Right atrium auricular region (tissue), 2 donors: ENCODE measurements around the gene TMEM54. TPM values are rescaled to one million over a fixed set of nuclear protein-coding genes. Genes with fewer than 3 reads are reported as not detected.
A peak's percentile ranks its signal among the peaks of the same experiment; 100 is the strongest.

Source experiments
- DNase-seq: peaks from one replicate; pipeline ENCODE4 v3.0.0-alpha.2; 2019; ENCODE audit warnings: low spot score
- H3K27ac ChIP-seq, 2 donors: fragments of 200-600 bp; sonication (generic); 1 replicate in 1 of 2; 2 replicates in 1 of 2; pipeline ENCODE4 v1.5.1; 2016 to 2019
- H3K27me3 ChIP-seq, 2 donors: fragments of 200-600 bp; sonication (generic); one replicate each; pipeline versions ENCODE4 v1.5.1 to v1.6.0; 2017 to 2019
- H3K36me3 ChIP-seq: fragments of 200-600 bp; sonication (generic); one replicate; pipeline ENCODE4 v1.5.1; 2016
- H3K4me1 ChIP-seq, 2 donors: fragments of 200-600 bp; sonication (generic); one replicate each; pipeline versions ENCODE4 v1.5.1 to v1.6.0; 2017 to 2019
- H3K4me3 ChIP-seq, 2 donors: fragments of 200-600 bp; sonication (generic); 1 replicate in 1 of 2; 2 replicates in 1 of 2; pipeline ENCODE4 v1.5.1; 2017 to 2019; ENCODE audit warnings: mild to moderate bottlenecking in 1 of 2, moderate library complexity in 1 of 2
- H3K9me3 ChIP-seq, 2 donors: fragments of 200-600 bp; sonication (generic); one replicate each; pipeline ENCODE4 v1.5.1; 2019
- total RNA-seq, 2 donors: library from RNA; depleted of rRNA; stranded (reverse); fragments of >200 nt; gene quantifications; one replicate each; pipeline ENCODE4 v1.1.0, GENCODE V29; 2016
- TF ChIP-seq, protein P1 (sequence below), 2 donors: fragments of 200-600 bp; sonication (generic); IDR thresholded peaks; one replicate each; pipeline ENCODE4 v1.5.1; 2019; ENCODE audit warnings: antibody characterized with exemption in 2 of 2

The TMEM54 gene
- total RNA-seq, 2 donors from 2014 or later = 4.7 to 37.9 TPM

DNA sequence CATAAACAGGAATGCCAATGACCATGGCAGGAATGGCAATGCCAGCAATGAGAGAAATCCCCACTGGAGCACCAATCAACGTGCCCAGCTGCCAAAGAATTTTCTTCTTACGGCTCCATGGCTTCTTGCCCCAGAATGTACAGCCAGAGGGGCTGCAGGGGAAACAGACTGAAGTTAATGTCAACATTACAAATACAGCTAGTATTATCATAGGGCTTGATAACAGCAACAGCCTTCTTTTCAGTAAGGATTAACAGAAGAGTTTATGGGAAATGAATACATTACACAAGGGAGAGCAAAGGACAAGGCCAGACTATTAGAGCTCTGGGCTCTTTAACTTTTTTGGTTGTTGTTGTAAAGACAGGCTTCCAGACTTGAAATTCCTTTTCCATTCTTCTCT lies 45.2 kb upstream of the TMEM54 start:
- no peak overlapping the region for H3K27ac ChIP-seq
- H3K27me3 ChIP-seq = no peaks in the 10 kb centered on the region
- no peak for DNase-seq
- H3K36me3 ChIP-seq = peaks cover 51% of the 10 kb centered on the region
- no peak overlapping the region for H3K4me3 ChIP-seq
- H3K9me3 ChIP-seq = no peaks in the 10 kb centered on the region
- TF ChIP-seq, protein P1, sequence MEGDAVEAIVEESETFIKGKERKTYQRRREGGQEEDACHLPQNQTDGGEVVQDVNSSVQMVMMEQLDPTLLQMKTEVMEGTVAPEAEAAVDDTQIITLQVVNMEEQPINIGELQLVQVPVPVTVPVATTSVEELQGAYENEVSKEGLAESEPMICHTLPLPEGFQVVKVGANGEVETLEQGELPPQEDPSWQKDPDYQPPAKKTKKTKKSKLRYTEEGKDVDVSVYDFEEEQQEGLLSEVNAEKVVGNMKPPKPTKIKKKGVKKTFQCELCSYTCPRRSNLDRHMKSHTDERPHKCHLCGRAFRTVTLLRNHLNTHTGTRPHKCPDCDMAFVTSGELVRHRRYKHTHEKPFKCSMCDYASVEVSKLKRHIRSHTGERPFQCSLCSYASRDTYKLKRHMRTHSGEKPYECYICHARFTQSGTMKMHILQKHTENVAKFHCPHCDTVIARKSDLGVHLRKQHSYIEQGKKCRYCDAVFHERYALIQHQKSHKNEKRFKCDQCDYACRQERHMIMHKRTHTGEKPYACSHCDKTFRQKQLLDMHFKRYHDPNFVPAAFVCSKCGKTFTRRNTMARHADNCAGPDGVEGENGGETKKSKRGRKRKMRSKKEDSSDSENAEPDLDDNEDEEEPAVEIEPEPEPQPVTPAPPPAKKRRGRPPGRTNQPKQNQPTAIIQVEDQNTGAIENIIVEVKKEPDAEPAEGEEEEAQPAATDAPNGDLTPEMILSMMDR (IDR thresholded peaks at IDR 0.05) = no peak
- peaks cover 0 to 10% of the 10 kb centered on the region in 2 donors for H3K4me1 ChIP-seq

GRCh38 chr1:32944180-32944579 lies 43.0 kb upstream of the TMEM54 start:
- Histone ChIP-seq H3K4me3 (no peak overlapping the region), H3K9me3 (no peaks in the 10 kb centered on the region), H3K4me1 (peaks cover 0 to 26% of the 10 kb centered on the region in 2 donors), H3K27ac (no peak overlapping the region), H3K27me3 (no peaks in the 10 kb centered on the region), H3K36me3 (peaks cover 58% of the 10 kb centered on the region)
- no peak for DNase-seq
- TF ChIP-seq, protein P1 (IDR thresholded peaks at IDR 0.05) = no peak

GRCh38 chr1:32939655-32940371 lies 38.6 kb upstream of the TMEM54 start:
- H3K36me3 ChIP-seq = peaks cover 58% of the 10 kb centered on the region
- peak overlapping the region; percentile 14 to 48 for H3K27ac ChIP-seq
- no peaks in the 10 kb centered on the region for H3K9me3 ChIP-seq
- TF ChIP-seq, protein P1 (IDR thresholded peaks at IDR 0.05) = no peak
- peak; percentile 68 for DNase-seq
- H3K4me3 ChIP-seq = no peak overlapping the region
- no peaks in the 10 kb centered on the region for H3K27me3 ChIP-seq
- peaks cover 0 to 25% of the 10 kb centered on the region in 2 donors for H3K4me1 ChIP-seq

DNA sequence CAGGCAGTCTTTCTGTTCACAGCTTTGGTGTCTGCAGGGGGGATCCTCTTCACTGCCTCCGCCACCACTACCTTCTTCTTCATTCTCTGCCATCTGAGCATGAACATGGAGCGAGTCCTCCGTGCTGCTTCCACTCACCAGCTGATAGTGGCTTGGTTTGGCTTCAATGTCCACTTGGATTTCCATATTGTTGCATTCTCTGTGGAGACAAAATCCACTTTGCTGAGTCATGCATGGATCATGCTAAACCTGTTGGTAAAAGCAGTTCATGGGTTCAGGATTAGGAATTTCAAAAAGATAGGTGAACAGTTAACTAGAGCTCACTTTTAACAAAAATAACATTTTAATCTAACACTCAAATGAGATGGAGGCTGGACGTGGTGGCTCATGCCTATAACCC lies 35.9 kb upstream of the TMEM54 start:
- TF ChIP-seq, protein P1 (IDR thresholded peaks at IDR 0.05) = no peak
- Histone ChIP-seq H3K4me3 (no peak overlapping the region), H3K27me3 (no peaks in the 10 kb centered on the region), H3K9me3 (no peaks in the 10 kb centered on the region), H3K27ac (no peak overlapping the region), H3K36me3 (peaks cover 33% of the 10 kb centered on the region), H3K4me1 (peaks cover 0 to 42% of the 10 kb centered on the region in 2 donors)
- DNase-seq = no peak

DNA sequence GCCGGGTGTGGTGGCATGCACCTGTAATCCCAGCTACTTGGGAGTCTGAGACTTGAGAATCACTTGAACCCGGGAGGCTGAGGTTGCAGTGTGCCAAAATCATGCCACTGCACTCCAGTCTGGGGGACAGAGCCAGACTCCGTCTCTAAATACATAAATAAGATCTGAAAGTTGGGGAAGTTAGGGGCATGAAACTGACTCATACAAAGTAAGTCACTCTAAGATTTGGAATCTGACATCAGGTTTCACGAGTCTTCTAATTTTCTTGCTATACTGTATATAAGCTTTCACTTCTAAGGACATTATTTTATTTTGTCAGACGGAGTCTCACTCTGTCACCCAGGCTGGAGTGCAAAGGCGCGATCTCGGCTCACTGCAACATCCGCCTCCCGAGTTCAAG lies 33.3 kb upstream of the TMEM54 start:
- TF ChIP-seq, protein P1 (IDR thresholded peaks at IDR 0.05) = no peak
- H3K27me3 ChIP-seq = no peaks in the 10 kb centered on the region
- peaks cover 0 to 24% of the 10 kb centered on the region in 2 donors for H3K4me1 ChIP-seq
- H3K4me3 ChIP-seq = no peak overlapping the region
- H3K27ac ChIP-seq = peak overlapping the region in 1 of 2 donors; percentile 42
- DNase-seq = no peak
- H3K9me3 ChIP-seq = no peaks in the 10 kb centered on the region
- H3K36me3 ChIP-seq = peaks cover 19% of the 10 kb centered on the region
